Measurements from ENCODE around the gene ZNF260.

GRCh38 chr19:36527873-36528193 is 238 bp downstream of the ZNF260 start:
- TF ChIP-seq CTCF (IDR thresholded peaks at IDR 0.05) (no peak), POLR2AphosphoS5 (IDR thresholded peaks at IDR 0.05; ENCODE audit: low read depth, low read length) (no peak), SIN3A (IDR thresholded peaks at IDR 0.05; ENCODE audit: borderline replicate concordance, insufficient read depth, low read depth, low read length) (no peak), REST (IDR thresholded peaks at IDR 0.05; ENCODE audit: insufficient read depth in 1 of 2, low read depth in 2 of 2, low read length in 1 of 2) (no peak), TCF7L2 (IDR thresholded peaks at IDR 0.05; ENCODE audit: low read depth, low read length) (no peak)
